Activated T-cell treated with anti-CD3 and anti-CD28 coated beads for 1 hour (primary cell): ENCODE measurements around the gene PNLIPRP2.

Source experiments
- DNase-seq: peaks from one replicate; pipeline ENCODE4 v3.0.0-alpha.2; 2020; ENCODE audit warnings: low read depth

PNLIPRP2 gene

GRCh38 chr10:116620423-116621400, at the start of gene PNLIPRP2:
PNLIPRP2 (plus strand) TSS chr10:116620953.
- DNase-seq, result no peak

- DNase-seq, result no peak
Measured at GRCh38 chr10:116574797-116575196, 46.0 kb upstream of the PNLIPRP2 start.

- DNase-seq, result no peak
Measured at GRCh38 chr10:116587878-116588591, 32.7 kb upstream of the PNLIPRP2 start.

- no peak for DNase-seq
Measured at GRCh38 chr10:116588995-116589394, 31.8 kb upstream of the PNLIPRP2 start.

- no peak for DNase-seq
Measured at GRCh38 chr10:116589926-116590325, 30.8 kb upstream of the PNLIPRP2 start.

GRCh38 chr10:116590590-116591444, 29.9 kb upstream of the PNLIPRP2 start, which contains the start of gene PNLIPRP1:
PNLIPRP1 (plus strand) TSS chr10:116590959; CDS start chr10:116591130, 171 bp downstream.
- no peak for DNase-seq

GRCh38 chr10:116593139-116593740, 27.5 kb upstream of the PNLIPRP2 start:
- no peak for DNase-seq

- no peak for DNase-seq
Measured at GRCh38 chr10:116594525-116595035, 26.2 kb upstream of the PNLIPRP2 start.

- no peak for DNase-seq
Measured at GRCh38 chr10:116596062-116596461, 24.7 kb upstream of the PNLIPRP2 start.

- DNase-seq, result no peak
Measured at GRCh38 chr10:116597543-116597942, 23.2 kb upstream of the PNLIPRP2 start.

- DNase-seq, result no peak
Measured at GRCh38 chr10:116598329-116598728, 22.4 kb upstream of the PNLIPRP2 start.

- DNase-seq, result no peak
Measured at GRCh38 chr10:116599991-116600390, 20.8 kb upstream of the PNLIPRP2 start.

- no peak for DNase-seq
Measured at GRCh38 chr10:116602648-116603400, 17.9 kb upstream of the PNLIPRP2 start.

GRCh38 chr10:116606061-116606483, 14.7 kb upstream of the PNLIPRP2 start:
- DNase-seq, result no peak

- no peak for DNase-seq
Measured at GRCh38 chr10:116607336-116607735, 13.4 kb upstream of the PNLIPRP2 start.

- DNase-seq, result no peak
Measured at GRCh38 chr10:116608686-116609594, 11.8 kb upstream of the PNLIPRP2 start.

GRCh38 chr10:116610443-116611152, 10.2 kb upstream of the PNLIPRP2 start:
- DNase-seq, result no peak

GRCh38 chr10:116611153-116611545, 9.6 kb upstream of the PNLIPRP2 start:
- no peak for DNase-seq
